Right kidney (tissue), 9 donors: Measurements from ENCODE around the gene PPFIBP1.
A peak's percentile ranks its signal among the peaks of the same experiment; 100 is the strongest.

ENCODE experiments used
- DNase-seq: peaks from one replicate; pipeline ENCODE4 v3.0.0-alpha.2; 2016
- long read RNA-seq, 8 donors: transcript quantifications; one replicate each; lab custom pipeline, GENCODE V29; 2026

The PPFIBP1 gene
- long read RNA-seq, donor 1, partial matches to known transcripts, result 0 of 3 reads
- long read RNA-seq, donor 1, other reads (novel, unspliced or antisense), result 0 of 3 reads
- long read RNA-seq, donor 2, result 0 reads
- long read RNA-seq, donor 3, transcript PPFIBP1-204 (6 exons, 875 nt), result major isoform, 5 of 8 reads
- long read RNA-seq, donor 3, partial matches to known transcripts, result 0 of 8 reads
- long read RNA-seq, donor 3, other reads (novel, unspliced or antisense), result 0 of 8 reads
- long read RNA-seq, donor 4, transcript PPFIBP1-204 (6 exons, 875 nt), result minor isoform, 5 of 36 reads
- long read RNA-seq, donor 4, transcript PPFIBP1-216 (4 exons, 2,805 nt), result major isoform, 6 of 36 reads
- long read RNA-seq, donor 4, partial matches to known transcripts, result 21 of 36 reads
- long read RNA-seq, donor 4, other reads (novel, unspliced or antisense), result 0 of 36 reads
- long read RNA-seq, donor 5, transcript PPFIBP1-216 (4 exons, 2,805 nt), result major isoform, 6 of 16 reads
- long read RNA-seq, donor 5, partial matches to known transcripts, result 6 of 16 reads
- long read RNA-seq, donor 5, other reads (novel, unspliced or antisense), result 0 of 16 reads
- long read RNA-seq, donor 6, partial matches to known transcripts, result 6 of 12 reads
- long read RNA-seq, donor 6, other reads (novel, unspliced or antisense), result 0 of 12 reads
- long read RNA-seq, donor 7, partial matches to known transcripts, result 0 of 6 reads
- long read RNA-seq, donor 7, other reads (novel, unspliced or antisense), result 0 of 6 reads
- long read RNA-seq, donor 8, transcript PPFIBP1-216 (4 exons, 2,805 nt), result major isoform, 6 of 14 reads
- long read RNA-seq, donor 8, partial matches to known transcripts, result 0 of 14 reads
- long read RNA-seq, donor 8, other reads (novel, unspliced or antisense), result 0 of 14 reads

DNA sequence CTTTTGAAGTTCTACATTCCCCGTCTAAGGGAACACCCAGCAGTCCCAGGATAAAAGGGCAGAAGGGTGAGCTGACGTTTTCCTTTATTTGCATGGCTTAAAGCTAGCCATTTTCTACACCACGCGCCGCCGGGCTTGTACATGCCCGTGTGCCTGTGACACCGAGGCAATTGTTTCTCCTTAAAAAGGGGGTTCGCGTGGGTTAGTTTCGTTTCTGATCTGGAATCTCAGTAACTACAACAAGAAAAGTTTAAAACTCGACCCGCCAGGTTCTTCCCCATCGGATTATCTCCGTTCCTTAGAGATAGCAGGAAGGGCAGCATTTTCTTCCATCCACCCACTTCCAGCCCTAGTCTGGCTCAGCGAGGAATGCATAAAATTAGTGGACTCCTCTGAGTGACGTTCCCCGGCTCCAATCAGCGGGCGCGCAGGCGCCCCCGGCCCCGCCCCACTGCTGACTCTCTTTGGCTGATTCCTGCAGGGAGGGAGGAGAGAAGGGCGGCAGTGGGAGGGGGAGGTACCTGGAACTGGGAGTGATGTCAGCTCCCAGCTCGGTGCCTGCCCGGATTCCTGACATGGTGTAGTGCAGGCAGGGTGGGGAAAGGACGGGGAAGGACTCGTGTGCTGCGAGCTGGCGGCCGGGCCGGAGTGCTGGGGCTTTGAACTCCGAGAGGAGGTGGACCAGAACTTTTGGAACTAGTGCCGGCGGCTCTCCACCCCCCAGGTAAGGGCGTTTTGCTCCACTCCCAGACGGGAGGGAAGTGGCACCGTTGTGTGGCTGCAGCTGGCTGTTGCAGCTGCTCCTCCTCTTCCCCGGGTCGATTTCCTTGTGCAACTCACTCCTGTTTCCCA lies at the start of gene PPFIBP1:
PPFIBP1 (plus strand) TSS at position 565 of the 852 bp plus-strand sequence. CDS start 109,191 bp downstream, outside the sequence.
- DNase-seq, result peak; percentile 100

- DNase-seq, result no peak
Observed at GRCh38 chr12:27474344-27474743, 49.7 kb upstream of the PPFIBP1 start.

GRCh38 chr12:27477049-27477448 lies 47.0 kb upstream of the PPFIBP1 start:
- DNase-seq, result no peak

GRCh38 chr12:27478949-27479348 lies 45.1 kb upstream of the PPFIBP1 start:
- DNase-seq, result no peak

- DNase-seq, result no peak
Observed at GRCh38 chr12:27480016-27480415, 44.0 kb upstream of the PPFIBP1 start.

- no peak for DNase-seq
Observed at GRCh38 chr12:27486961-27487360, 37.0 kb upstream of the PPFIBP1 start.

- no peak for DNase-seq
Observed at GRCh38 chr12:27488479-27488878, 35.5 kb upstream of the PPFIBP1 start.

GRCh38 chr12:27491226-27491625 lies 32.8 kb upstream of the PPFIBP1 start:
- no peak for DNase-seq

DNA sequence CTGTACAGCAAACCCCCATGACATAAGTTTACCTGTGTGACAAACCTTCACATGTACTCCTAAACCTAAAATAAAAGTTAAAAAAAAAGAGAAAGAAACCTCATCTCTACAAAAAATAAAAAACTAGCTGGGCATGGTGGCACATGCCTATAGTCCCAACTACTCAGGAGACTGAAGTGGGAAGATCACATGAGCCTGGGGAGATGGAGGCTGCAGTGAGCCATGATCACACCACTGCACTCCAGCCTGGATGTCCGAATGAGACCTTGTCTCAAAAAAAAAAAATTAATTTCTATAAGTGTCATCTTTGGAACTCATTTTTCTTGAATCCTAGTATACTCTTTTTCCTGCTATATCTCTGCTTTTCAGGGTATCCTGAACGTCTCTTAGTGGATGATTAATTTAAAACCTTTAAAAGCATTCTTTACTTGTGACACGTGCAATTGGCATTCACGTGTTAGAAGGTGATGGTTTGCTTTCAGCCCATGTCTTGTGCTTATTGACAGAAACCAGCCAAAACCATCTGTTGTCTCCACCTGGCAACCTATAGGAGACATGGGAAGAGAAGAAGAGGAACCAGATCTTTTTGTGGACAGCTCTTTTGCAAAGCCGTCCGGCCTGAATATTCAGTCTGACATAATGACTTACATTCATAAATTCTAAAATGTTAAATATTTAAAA lies 30.6 kb upstream of the PPFIBP1 start:
- no peak for DNase-seq

DNA sequence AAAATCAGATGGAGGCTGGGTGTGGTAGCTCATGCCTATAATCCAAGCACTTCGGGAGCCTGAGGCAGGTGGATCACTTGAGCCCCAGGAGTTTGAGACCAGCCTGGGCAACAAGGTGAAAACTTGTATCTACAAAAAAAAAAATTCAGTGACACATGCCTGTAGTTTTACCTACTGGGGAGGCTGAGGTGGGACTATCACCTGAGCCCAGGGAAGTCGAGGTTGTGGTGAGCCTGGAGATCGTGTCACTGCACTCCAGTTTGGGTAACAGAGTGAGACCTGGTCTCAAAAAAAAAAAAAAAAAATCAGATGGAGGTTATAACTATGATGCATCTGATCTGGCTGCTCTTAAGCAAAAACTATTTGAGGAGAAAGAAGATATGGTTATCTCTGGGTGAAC lies 26.6 kb upstream of the PPFIBP1 start:
- no peak for DNase-seq

GRCh38 chr12:27498149-27498548 lies 25.9 kb upstream of the PPFIBP1 start:
- DNase-seq, result no peak

DNA sequence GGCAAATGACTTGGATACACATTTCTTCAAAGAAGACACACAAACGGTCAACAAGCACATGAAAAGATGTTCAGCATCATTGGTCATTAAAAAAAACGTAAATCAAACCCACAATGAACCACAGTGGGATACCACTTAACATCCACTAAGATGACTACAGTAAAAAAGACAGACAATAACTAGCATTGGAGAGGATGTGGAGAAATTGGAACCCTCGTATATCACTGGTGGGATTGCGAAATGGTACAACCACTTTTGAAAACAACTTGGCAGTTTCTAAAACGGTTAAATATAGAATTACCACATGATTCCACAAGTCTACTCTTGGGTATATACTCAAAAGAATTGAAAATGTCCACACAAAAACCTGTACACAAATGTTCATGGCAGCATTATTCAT lies 25.2 kb upstream of the PPFIBP1 start:
- no peak for DNase-seq

DNA sequence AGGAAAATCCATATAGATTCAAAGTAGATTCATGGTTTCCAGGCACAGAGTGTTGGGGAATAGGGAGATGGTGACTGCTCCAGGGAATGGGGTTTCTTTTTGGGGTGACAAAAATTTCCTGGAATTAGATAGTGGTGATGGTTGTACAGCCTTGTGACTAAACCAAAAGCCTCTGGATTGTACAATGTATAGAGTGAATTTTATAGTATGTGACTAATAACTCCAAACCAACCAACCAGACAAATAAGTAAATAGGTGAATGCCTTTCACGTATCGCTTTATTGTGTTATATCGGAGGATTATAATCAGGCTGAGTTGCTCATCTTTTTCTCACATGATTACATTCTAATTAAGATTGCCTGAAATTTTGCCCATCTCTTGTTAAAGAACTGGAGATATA lies 24.6 kb upstream of the PPFIBP1 start:
- DNase-seq, result no peak

- DNase-seq, result no peak
Observed at GRCh38 chr12:27500546-27500945, 23.5 kb upstream of the PPFIBP1 start.

- no peak for DNase-seq
Observed at GRCh38 chr12:27502021-27502435, 22.0 kb upstream of the PPFIBP1 start.

GRCh38 chr12:27504507-27504906 lies 19.5 kb upstream of the PPFIBP1 start:
- DNase-seq, result no peak

- no peak for DNase-seq
Observed at GRCh38 chr12:27505109-27505508, 18.9 kb upstream of the PPFIBP1 start.

DNA sequence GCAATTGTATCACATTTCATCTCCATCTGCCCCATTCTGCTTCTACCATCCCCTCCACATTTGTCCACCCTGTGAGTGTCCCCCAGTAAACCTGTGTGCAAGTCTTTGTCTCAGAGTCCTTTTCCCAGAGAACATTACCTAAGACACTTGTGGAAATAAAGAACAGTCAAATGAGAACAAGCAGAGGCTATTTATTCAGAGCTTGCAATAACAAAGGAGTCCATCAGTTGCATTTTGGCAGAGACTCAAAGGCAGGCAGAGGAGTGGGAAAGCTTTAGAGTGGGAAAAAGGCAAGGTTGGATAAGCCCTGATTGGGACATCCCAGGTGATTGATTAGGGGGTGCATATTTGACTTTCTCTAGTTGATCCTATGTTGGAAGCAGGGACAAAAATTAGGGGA lies 18.2 kb upstream of the PPFIBP1 start:
- DNase-seq, result no peak

- DNase-seq, result no peak
Observed at GRCh38 chr12:27506645-27507189, 17.3 kb upstream of the PPFIBP1 start.

DNA sequence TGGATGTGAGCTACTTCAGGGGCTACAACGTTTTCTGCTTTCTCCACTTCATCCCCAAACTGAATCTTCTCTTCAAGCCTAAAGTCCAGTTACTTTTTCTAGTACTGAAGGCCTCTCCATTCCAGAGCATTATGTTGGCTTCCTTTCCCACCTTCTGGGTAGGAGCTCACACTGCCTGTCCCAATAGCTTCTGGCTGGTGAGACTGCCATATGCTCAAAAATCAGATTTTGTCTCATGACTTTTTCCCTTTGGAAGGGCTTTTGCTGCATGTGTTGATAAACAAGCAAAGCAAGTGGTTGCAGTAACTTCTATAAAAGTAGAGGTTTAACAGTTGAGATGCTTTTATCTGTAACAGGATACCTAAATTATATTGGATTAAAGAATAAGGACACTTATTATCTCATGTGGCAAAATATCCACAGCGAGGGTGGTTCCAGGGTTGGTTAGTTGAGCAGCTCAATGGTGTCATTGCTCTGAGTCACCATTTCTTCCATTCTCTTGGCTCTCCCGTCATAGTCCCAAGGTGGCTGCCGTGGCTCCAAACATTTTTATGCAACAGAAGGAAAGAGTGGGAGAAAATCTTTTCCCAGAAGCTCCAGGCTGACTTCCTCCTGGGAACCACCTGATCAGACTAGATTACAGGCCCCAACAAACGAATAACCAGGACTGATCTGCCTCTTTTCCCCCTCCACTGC lies 15.1 kb upstream of the PPFIBP1 start:
- DNase-seq, result no peak
